Activated naive CD8-positive, alpha-beta T cell treated with anti-CD3 and anti-CD28 coated beads, Interleukin-2, amount 50 U/mL, for 16 hours (primary cell): Measurements from ENCODE around the gene GRM7.

Source experiments
- DNase-seq: peaks from one replicate; pipeline ENCODE4 v3.0.0-alpha.2; 2020; ENCODE audit warnings: low read depth, low spot score

Gene GRM7

DNA sequence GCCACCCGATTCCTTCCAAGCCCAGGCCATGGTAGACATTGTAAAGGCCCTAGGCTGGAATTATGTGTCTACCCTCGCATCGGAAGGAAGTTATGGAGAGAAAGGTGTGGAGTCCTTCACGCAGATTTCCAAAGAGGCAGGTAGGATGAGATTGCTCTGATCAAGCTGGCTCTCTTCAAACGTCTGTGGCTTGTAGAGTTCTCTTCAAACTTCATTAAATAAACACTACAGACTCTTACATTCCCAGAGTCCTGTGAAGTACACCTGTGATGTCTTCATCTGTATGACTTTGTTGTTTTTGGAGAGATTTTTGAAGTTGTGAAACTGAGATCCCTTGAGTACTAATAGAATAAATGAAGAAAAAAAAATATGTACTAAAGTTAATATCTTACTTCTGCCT lies 285.6 kb downstream of the GRM7 start:
- no peak for DNase-seq

DNA sequence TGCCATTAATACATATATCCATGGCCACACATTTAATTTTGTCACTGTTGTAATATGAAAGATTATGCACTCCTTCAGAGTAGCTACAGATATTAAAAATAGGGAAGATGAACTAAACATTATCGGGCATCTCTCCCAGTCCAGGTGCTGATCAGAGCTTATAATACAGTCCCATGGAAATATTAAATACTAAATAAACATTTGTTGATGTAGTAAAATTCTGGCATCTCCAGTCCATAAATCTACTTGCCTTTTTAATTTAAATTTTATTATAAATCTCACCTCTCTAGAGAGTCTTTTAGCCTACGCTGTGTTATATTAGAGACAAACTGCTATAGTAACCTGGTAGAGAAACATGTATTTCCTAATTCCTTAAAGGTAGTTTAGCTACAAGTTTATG lies 297.6 kb downstream of the GRM7 start:
- no peak for DNase-seq

DNA sequence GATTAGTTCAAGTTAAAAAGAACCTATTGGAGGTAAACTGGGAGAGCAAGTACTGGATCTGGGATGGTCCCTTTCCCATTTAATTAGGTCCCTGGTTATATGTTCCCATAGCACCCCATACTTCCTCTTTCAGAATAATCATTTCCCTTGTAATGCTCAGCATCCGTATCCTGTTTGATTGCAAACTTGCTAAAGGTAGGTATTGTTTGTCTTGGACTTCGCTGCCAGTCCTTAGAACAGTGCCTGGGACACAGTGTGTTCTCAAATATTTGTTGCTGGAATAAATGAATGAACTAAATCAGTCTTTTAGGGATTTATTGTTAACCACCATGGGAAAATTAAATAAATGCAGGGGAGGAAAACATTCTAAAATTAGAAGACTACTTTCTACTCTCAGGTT lies 299.8 kb downstream of the GRM7 start:
- no peak for DNase-seq

DNA sequence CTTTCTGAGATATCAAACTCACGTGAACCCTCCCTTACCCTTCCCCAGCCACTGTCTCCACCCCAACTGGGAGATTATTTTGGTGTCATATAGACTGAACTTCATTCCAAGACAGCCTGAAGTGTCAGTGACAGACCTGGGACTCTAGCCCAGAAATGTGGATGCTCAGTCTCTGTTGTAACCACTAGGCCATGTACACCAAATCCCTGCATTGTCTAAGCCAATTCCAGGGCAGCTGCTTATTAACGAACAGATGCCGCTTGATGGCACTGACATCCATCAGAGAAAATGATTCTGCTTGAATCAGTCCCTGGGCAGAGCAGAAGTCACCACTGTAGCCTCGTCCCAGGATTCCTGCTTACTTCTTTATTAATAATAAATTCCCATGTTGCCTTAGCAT lies 305.5 kb downstream of the GRM7 start:
- DNase-seq, result no peak

DNA sequence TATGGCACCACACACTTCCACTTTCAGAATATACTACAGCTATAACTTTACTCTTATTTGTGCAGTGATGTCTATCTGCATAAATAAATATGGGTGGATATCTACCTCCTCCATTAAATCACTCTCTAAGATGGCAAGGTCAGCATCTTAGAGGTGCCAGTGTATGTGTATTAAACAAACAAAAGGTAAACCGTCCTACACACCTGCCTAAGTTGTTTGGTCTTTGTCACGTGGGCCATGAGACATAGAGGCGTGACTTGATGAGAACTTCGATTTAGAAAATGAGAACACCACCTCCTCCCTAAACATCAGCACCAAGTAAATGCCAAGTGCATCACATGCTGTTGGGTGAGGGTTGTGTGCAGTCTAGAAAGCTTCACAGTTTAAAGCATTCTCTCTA lies 310.6 kb downstream of the GRM7 start:
- DNase-seq, result no peak

DNA sequence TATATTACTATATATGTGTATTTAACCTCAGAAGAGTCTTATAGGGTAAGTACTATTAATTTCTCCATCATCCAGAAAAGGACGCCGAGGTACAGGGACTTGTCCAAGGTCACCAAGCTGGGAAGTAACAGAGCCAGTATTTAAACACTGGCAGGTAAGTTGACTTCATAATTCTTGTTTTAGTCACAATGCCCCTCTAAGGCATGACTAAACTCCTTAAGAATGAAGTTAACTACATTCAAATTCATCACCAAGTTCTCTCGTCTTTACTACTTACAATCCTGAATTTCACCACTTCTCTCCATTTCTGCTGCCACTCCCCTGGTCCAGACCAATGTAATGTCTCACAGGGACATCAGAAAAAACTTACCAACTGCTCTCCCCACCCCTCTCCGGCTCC lies 312.1 kb downstream of the GRM7 start:
- no peak for DNase-seq

DNA sequence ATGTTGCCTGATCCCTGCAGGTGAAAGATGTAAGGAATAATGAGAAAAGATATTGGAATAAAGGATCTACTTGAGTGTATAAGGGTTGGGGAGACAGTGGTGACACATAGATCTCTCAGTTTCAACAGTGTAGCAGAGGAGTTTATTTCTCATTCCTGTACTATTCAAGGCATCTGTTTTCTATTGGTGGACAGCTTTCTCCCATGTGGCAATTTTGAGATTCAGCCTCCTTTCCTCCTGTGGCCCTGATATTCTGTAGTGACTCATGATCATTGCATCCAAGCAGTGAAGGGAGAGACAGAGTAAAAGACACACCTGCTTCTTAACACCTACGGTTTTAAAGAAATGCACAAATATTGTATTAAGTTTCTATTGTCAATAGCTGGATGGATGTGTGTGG lies 327.6 kb downstream of the GRM7 start:
- DNase-seq, result no peak

DNA sequence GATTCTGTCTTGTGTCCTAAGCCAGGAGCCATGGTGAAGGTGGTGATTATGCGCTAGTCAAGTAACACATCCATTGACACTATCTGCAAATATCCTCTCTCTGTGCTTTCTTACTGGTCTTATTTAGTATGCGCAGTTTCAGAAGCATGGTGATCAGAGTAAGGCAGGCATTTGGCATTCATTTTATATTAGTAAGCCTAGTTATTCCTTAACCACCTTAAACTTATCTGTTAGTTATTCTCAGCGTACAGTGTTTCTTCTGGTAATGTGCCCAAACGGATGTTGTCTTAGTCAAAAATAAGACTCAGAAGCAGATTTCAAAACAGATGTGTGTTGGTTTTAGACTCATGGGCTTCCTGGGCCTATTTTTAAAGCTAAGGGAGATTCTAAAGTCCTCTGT lies 329.2 kb downstream of the GRM7 start:
- no peak for DNase-seq

DNA sequence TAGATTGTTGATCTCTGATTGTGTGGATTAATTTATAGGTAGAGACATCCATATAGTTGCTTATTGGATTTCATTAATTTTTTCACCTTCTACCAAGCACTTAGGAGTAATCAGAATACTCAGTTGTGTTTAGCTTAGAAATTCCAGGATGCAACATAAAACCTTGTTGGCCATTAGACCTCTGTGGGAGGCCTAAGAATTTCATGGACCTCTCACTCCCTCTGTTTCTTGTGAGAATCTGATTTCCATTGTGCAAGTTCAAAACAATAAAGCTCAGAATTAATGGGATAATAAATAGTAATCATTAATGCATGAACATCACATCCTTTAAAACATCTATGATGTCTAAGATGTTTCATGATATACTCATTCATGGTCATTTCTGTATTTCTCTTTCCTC lies 332.4 kb downstream of the GRM7 start:
- no peak for DNase-seq

DNA sequence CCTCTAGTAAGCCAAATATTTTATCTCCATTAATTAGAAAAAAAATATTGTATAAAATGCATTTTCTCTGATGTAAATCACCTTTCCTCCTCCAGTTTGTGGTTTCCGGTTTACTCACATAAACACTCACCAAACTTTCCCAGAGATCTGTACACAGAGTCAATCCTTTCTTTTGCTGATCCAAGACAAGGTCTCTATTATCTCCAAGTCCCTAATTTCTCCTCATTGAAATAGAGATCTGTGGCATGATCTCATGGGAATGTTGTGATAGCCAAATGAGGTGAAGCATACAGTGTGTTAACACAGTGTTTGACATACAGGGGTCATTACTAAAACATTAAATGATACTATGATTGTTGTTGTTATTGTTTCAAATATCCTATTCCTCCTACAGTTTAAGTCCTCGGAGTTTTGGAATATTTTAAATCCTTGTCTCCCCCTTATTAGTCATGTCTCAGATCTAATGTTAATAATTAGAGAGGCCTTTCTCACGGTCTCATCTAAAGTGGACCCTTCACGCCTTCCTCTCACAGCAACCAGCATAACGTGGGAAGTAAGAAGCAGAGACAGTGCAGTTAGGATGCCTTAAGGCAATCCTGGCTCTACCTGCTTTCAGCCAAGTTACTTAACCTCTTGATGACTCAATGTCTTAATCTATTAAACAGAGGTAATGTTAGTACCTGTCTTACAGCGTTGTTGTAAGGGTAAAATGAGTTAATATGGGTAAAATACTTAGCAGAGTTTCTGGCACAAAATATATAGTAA lies 333.3 kb downstream of the GRM7 start:
- DNase-seq, result no peak

DNA sequence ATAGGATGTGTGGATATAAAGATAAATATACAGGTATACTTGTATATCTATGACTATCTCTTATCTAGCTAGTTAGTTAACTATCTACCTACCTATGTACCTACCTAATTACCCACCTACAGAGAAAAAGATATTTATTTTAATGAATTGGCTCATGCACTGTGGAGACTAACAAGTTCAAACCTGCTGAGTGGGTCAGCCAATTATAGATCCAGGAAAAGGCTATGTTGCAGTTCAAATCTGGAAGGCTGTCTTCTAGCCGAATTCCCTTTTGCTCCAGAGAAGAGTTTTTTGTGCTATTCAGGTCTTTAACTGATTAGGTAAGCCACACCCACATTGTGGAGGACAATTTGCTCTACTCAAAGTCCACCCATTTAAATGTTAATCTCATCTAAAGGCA lies 335.0 kb downstream of the GRM7 start:
- DNase-seq, result no peak

DNA sequence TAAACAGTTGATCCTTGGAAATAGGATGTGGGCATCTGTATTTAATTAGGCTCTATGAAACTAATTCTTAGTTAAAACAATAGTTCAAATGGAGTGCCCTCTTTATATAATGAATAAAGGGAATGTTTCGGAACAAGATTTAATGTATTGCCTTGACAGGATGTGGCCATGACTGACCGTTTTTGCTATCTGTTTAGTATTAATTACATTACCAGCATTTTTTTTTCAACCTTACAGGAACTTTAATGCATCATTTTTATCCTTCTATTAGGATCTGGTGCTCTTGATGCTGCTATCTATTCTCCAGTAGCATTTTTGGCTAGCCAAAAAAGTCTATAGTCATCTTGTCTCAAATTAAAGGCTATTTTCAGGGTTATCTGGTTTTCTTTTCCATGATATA lies 340.9 kb downstream of the GRM7 start:
- DNase-seq, result no peak

DNA sequence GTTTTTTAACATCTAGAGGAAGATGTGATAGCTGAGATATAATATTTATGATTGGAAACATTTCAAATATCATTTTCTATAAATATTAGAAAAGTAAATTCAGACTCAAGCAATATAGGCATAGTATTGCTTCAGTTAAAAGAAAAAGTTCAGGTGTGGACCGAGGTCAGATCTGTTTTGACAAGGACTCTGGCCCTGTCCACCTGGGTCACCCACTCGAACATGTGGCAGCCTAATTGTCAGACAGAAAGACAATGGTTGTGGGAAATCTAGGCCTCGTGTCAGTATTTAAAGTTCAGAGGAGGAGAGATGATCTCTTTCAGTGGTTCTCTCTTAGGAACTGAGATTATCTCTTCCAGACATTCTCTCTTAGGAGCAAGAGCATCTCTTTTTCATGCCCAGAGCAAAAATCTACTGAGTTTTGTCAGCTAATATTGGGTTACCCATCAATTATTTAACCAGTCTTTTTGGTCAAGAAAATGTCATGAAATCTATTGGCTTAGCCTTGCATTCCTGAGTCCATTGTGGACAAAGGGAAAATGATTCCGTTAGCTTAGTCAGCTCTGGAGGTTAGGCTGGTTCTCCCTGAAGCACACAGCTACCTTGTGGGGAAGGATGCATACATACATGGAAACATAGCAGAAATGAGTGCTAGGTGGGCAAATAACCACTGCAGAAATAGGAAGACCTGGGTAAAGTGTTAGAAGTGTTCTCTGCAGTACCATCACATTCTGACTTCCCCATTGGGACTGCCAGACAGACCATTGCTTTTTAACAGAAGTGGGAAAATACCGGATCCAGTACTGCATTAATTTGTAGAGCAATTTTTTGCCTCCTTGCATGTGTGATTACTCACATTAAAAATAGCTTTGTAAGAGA lies 343.3 kb downstream of the GRM7 start:
- DNase-seq, result no peak

DNA sequence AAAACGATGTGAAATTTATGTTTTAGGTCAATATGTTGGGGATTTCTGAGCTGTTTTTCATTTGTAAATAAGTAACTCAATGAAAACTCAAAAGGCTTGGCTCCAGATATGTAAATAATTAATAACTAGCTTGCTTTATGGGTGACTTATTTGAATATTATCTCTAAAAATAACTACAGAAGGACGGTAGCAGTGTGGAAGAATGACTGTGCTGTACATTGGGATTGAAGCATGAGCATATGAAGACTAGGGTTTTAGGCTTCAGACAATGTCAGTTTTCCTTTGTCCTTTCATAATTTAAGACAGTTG lies 343.9 kb downstream of the GRM7 start:
- no peak for DNase-seq

DNA sequence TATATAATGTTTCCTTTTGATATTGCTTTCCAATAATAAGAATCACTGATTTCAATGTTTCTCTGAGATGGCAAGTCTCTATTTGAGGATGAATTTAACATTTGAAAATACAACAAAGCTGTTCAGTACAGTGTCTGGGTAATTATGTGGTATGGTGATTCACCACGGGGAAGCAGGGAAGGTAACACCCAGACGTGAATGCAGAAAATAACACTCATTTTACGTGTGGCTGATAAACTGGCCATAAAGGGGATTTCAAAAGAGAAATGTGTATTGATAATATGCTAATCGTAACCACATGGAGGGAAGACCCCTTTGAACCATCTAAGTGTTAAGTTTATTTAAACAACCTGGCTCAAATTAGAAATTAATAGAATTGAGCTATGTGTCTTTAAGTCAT lies 344.6 kb downstream of the GRM7 start:
- DNase-seq, result no peak

DNA sequence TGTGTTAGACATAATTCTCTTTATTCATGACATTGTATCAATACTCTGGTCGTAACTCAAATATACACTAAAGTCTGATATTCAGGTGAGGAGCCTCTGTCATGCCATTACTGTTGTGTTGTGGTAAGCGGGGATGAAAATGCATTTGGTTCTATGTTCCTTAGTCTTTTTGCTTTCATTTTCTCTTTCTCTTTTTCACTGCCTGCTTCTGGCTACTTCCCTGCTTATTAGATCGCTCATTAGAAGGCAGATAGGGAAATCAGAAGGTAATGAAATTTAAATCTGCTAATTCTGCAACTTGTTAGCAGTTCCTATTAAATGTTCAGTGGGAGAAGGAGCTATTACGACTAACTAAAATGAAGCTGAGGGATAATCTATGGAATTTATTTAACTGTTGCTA lies 345.0 kb downstream of the GRM7 start:
- DNase-seq, result no peak

DNA sequence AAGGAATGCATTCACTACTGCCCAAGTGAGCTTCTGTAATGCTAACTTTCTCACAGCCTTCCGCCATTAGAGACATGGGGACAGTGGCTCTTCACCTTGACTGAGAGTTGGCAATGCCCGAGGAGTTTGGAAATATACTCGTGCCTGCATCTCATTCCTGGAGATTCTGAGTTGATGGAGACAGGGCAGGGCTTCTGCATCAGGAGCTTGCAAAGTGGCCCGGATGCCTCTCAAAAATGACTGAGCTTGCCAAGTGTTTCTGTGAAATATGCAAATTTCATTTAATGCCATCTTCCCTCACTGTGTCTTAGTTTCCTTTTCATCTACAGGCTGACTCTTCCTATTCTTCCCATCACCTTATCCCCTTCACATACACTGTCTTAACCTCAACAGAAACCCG lies 346.2 kb downstream of the GRM7 start:
- no peak for DNase-seq

DNA sequence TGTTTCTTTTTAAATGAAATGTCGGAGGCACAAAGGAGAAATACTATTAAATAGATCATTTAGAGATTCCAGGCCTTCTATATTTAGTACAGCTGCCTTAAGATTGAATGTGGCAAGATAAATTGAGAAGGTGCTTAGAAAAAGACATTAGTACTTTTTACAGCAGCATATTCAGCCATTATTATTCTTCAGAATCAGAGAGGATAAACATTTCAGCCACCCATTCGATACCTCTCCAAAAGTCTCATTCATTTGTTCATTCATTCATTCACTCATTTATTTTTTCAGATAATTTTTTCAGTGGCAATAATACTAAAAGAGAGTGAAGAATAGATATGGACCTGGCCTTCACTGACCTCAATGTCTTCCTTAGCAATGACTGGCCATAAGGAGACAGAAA lies 347.0 kb downstream of the GRM7 start:
- DNase-seq, result no peak

DNA sequence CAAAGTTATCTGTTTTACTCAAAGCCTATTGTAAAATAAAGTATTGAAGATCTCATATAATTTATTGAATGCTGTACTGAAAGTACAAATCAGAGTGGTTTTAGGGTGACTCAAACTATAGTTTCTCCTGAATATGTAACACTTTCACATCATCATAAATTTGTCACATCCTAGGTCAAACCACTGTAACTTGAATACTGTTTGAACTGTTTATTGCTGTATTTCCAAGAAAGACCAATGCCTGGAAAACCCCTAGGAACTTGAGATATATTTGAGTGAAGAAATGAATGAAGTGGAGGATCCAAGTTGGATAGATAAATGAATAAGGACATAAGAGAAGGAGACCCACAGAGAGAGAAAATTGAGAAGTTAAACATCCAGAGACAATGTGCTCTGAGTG lies 348.2 kb downstream of the GRM7 start:
- DNase-seq, result no peak

DNA sequence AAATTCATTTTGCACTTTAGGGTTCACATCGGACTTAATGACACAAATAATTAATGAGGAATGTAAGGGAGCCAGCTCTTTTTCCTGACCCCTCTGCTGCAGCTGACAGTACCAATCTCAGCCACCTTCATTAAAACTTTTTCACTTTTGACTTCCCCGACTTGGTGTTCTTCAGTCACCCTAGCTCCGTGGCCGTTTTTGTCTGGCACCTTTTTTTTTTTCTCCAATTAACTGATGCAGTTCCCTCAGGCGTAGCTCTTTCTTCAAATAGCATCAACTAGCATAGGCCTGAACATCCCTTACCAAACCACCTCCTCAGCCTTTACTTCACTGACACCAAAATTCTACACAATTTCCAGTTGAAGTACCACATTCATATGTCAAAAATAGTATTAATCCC lies 350.8 kb downstream of the GRM7 start:
- DNase-seq, result no peak

DNA sequence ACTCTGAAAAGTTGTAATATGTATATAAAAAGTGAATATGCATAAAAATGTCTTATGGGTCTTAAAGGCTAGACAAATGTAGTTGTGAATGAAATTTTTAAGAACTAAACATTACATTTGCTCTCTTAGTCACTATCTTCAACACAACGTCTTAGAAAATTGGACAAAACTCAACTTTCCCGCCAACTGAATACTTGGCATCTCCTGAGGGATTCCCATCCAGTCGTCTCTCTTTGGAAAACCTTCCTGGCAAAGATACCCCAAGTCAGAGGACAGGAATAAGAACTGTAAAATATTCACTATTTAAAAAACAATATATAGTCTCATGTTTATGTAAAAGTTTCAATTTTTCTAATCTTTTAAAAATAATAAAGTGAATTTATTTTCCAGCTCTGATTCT lies 354.8 kb downstream of the GRM7 start:
- DNase-seq, result no peak

DNA sequence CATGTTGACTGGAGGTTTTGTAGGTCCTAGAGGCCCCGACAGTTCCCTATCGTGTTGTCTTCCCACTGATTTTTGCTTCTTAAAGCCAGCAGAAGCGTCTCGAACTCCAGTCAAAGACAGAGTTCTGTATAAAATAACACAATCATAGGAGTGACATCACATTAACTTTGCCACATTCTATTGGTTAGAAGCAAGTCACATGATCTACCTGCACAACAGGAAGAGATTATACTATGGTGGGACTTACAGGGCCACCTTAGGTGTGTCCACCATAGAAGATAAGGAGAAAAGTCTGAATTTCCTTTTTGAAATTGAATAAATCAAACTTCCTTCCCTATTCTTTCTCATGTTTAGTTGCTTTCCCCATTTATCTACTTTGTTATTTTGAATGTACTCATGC lies 365.5 kb downstream of the GRM7 start:
- DNase-seq, result no peak

DNA sequence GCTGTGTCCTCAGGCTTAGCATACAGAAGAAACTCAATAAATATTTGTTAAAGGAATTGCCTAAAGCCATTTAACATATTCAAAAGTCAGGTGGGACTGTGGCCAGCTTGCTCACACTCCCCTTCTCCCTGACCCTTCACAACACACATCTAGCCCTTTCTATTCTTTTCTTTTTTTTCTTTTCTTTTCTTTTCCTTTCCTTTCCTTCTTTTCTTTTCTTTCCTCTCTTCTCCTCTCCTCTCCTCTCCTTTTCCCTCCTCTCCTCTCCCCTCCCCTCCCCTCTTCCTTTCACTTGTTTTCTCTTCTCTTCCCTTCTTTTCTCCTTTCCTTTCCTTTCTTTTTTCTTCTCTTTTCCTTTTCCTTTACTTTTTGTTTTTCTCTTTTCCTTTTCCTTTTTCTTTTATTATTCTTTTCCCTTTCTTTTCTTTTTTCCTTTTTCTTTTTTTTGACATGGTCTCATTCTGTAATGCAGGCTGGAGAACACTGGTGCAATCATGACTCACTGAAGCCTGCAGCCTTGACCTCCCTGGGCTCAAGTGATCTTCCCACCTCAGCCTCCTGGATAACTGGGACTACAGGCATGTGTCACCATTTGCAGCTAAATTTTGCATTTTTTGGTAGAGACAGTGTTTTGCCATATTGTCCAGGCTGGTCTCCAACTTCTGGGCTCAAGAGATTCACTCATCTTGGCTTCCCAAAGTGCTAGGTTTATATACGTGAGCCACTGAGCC lies 377.8 kb downstream of the GRM7 start:
- DNase-seq, result no peak
